ENCODE data around the gene PJVK. TPM values are rescaled to one million over a fixed set of nuclear protein-coding genes. Genes with fewer than 3 reads are reported as not detected.

PJVK gene
- polyA plus RNA-seq, 1 of the 3 experiments (the other 2 are of a cell fraction): 5.3 TPM

- Histone ChIP-seq H3K4me3 (ENCODE audit: low read depth in 2 of 2, low read length in 1 of 2) (no peak overlapping the region), H4K20me1 (ENCODE audit: insufficient read depth) (no peaks in the 10 kb centered on the region), H3K4me2 (no peak overlapping the region), H2AFZ (ENCODE audit: low read depth) (no peak overlapping the region), H3K9me2 (no peaks in the 10 kb centered on the region), H3K9ac (no peak overlapping the region), H3K4me1 (ENCODE audit: control insufficient read depth in 1 of 2, insufficient read depth in 2 of 2, low read depth in 1 of 2, low read length in 1 of 2) (peaks cover 3 to 6% of the 10 kb centered on the region in 2 experiments; a peak in 3 of 4 replicates), H3K27me3 (ENCODE audit: insufficient read depth) (no peaks in the 10 kb centered on the region), H3K27ac (ENCODE audit: low read depth in 2 of 2, low read length in 1 of 2) (no peak overlapping the region), H3K36me3 (replicated peaks in 1 of 2; ENCODE audit: control insufficient read depth in 1 of 2, insufficient read depth in 2 of 2, low read length in 1 of 2) (peaks cover 0 to 3% of the 10 kb centered on the region in 2 experiments), H3K9me3 (no peaks in the 10 kb centered on the region), H3F3A (replicated peaks; ENCODE audit: insufficient read depth) (peaks cover 7% of the 10 kb centered on the region), H3K79me2 (ENCODE audit: insufficient read depth) (peaks cover 21% of the 10 kb centered on the region; the same call in 1 of the 2 replicates)
- POLR2A ChIA-PET: interaction anchor here (1.2 to 1.7 kb wide), 2 partner anchors 12 to 288 kb away, joined by 3 read pairs; no protein-coding TSS in a partner anchor
- no peak for TF ChIP-seq FOXJ3 (CRISPR knock-in tag; IDR thresholded peaks at IDR 0.05)
- no peak for TF ChIP-seq SMC3 (IDR thresholded peaks at IDR 0.05; ENCODE audit: low read depth, low read length)
- TF ChIP-seq MEF2A (IDR thresholded peaks at IDR 0.05; ENCODE audit: borderline replicate concordance, low read depth): no peak
- TF ChIP-seq RFX5 (IDR thresholded peaks at IDR 0.05; ENCODE audit: low read length): no peak
- no peak for TF ChIP-seq CHD2 (IDR thresholded peaks at IDR 0.05; ENCODE audit: low read length, partially characterized antibody)
- TF ChIP-seq RAD21 (IDR thresholded peaks at IDR 0.05; ENCODE audit: low read length): no peak
- TF ChIP-seq GATA2 (CRISPR knock-in tag; IDR thresholded peaks at IDR 0.05): no peak
- no peak for TF ChIP-seq TAF1 (IDR thresholded peaks at IDR 0.05; ENCODE audit: borderline replicate concordance, low read depth, low read length)
- no peak for TF ChIP-seq FOSL2 (IDR thresholded peaks at IDR 0.05; ENCODE audit: borderline replicate concordance, low read depth)
- CTCF ChIA-PET: interaction anchor here (1.1 to 8.7 kb wide), 6 partner anchors 15 to 616 kb away, joined by 3 to 199 read pairs (median 6); partner anchors contain the start of genes PJVK and PRKRA
- DNase-seq: no peak
Measured at GRCh38 chr2:178415979-178416378, 35.2 kb upstream of the PJVK start.

GRCh38 chr2:178417916-178418315, 33.3 kb upstream of the PJVK start:
- Histone ChIP-seq H3K9me3 (no peaks in the 10 kb centered on the region), H3K4me2 (no peak overlapping the region), H2AFZ (ENCODE audit: low read depth) (no peak overlapping the region), H3K27me3 (ENCODE audit: insufficient read depth) (no peaks in the 10 kb centered on the region), H3K79me2 (ENCODE audit: insufficient read depth) (peaks cover 25% of the 10 kb centered on the region; the same call in 1 of the 2 replicates), H3K9me2 (no peaks in the 10 kb centered on the region), H3K4me3 (ENCODE audit: low read depth in 2 of 2, low read length in 1 of 2) (no peak overlapping the region), H3K4me1 (ENCODE audit: control insufficient read depth in 1 of 2, insufficient read depth in 2 of 2, low read depth in 1 of 2, low read length in 1 of 2) (peaks cover 3 to 6% of the 10 kb centered on the region in 2 experiments; a peak in 3 of 4 replicates), H3K9ac (no peak overlapping the region), H4K20me1 (ENCODE audit: insufficient read depth) (no peaks in the 10 kb centered on the region), H3K27ac (ENCODE audit: low read depth in 2 of 2, low read length in 1 of 2) (no peak overlapping the region), H3K36me3 (replicated peaks in 1 of 2; ENCODE audit: control insufficient read depth in 1 of 2, insufficient read depth in 2 of 2, low read length in 1 of 2) (peaks cover 2 to 3% of the 10 kb centered on the region in 2 experiments), H3F3A (replicated peaks; ENCODE audit: insufficient read depth) (peaks cover 7% of the 10 kb centered on the region)
- 89% methylated on average over 3 of the region's 3 CpGs for WGBS (ENCODE audit: low lambda C conversion rate)
- CTCF ChIA-PET: interaction anchor here (1.2 to 8.7 kb wide), 8 partner anchors 10 to 434 kb away, joined by 3 to 199 read pairs (median 15); partner anchors contain the start of gene RBM45
- POLR2A ChIA-PET: no interaction called here
- DNase-seq: no peak
- TF ChIP-seq NRF1 (IDR thresholded peaks at IDR 0.05; ENCODE audit: low read depth, low read length): no peak
- no peak for TF ChIP-seq USF1 (IDR thresholded peaks at IDR 0.05; ENCODE audit: borderline replicate concordance, low read depth)
- TF ChIP-seq EP300 (IDR thresholded peaks at IDR 0.05; ENCODE audit: borderline replicate concordance in 1 of 2, low read depth in 1 of 2, low read length in 1 of 2): no peak
- TF ChIP-seq TCF12 (IDR thresholded peaks at IDR 0.05): no peak
- no peak for TF ChIP-seq TAF1 (IDR thresholded peaks at IDR 0.05; ENCODE audit: borderline replicate concordance, low read depth, low read length)
- no peak for TF ChIP-seq POLR2AphosphoS5 (IDR thresholded peaks at IDR 0.05; ENCODE audit: low read depth, low read length)
- TF ChIP-seq EZH2phosphoT487 (IDR thresholded peaks at IDR 0.05; ENCODE audit: borderline replicate concordance, low read depth): no peak
- no peak for TF ChIP-seq SMC3 (IDR thresholded peaks at IDR 0.05; ENCODE audit: low read depth, low read length)
- no peak for TF ChIP-seq FOXJ3 (CRISPR knock-in tag; IDR thresholded peaks at IDR 0.05)
- no peak for TF ChIP-seq CTCF (IDR thresholded peaks at IDR 0.05)
- TF ChIP-seq CHD2 (IDR thresholded peaks at IDR 0.05; ENCODE audit: low read length, partially characterized antibody): no peak
- TF ChIP-seq IRF3 (IDR thresholded peaks at IDR 0.05; ENCODE audit: low read depth, low read length): no peak
- no peak for TF ChIP-seq USF2 (IDR thresholded peaks at IDR 0.05; ENCODE audit: borderline replicate concordance, low read depth, low read length)
- TF ChIP-seq NFIC (IDR thresholded peaks at IDR 0.05; ENCODE audit: borderline replicate concordance): no peak
- no peak for TF ChIP-seq JUND (IDR thresholded peaks at IDR 0.05)

All from SK-N-SH (cell line).